ENCODE measurements around the gene ASB3. TPM values are rescaled to one million over a fixed set of nuclear protein-coding genes. Genes with fewer than 3 reads are reported as not detected.

Gene ASB3
- polyA plus RNA-seq, 3 donors = 6.7 to 14.9 (median 8.1) TPM

- WGBS (ENCODE audit: insufficient coverage) = no CpG with 5 or more reads among the region's 1 CpG
- intact Hi-C loops (cut with micrococcal nuclease) = no loop called here
- Histone ChIP-seq H3K4me3 (replicated peaks in 1 of 3; ENCODE audit: low read depth in 2 of 3, low read length in 3 of 3) (no peak overlapping the region), H3K36me3 (replicated peaks in 1 of 2; ENCODE audit: control insufficient read depth in 1 of 2, insufficient read depth in 2 of 2, low read length in 2 of 2) (peaks cover 0 to 14% of the 10 kb centered on the region in 2 donors), H3K79me2 (ENCODE audit: insufficient read depth, low read length) (no peaks in the 10 kb centered on the region), H3K27ac (ENCODE audit: low read depth in 1 of 2, low read length in 2 of 2) (peak overlapping the region in 1 of 2 donors; percentile 44), H3K9me3 (replicated peaks in 1 of 2; ENCODE audit: control insufficient read depth in 1 of 2, insufficient read depth in 1 of 2, low read length in 2 of 2) (no peaks in the 10 kb centered on the region), H3K27me3 (ENCODE audit: control insufficient read depth in 2 of 2, insufficient read depth in 2 of 2, low read length in 2 of 2) (no peaks in the 10 kb centered on the region), H2AFZ (ENCODE audit: insufficient read depth, low read depth, low read length, poor library complexity, severe bottlenecking) (no peak overlapping the region), H3K9ac (ENCODE audit: insufficient read depth, low read length, poor library complexity, severe bottlenecking) (no peak overlapping the region), H4K20me1 (ENCODE audit: insufficient read depth, low read length) (no peaks in the 10 kb centered on the region), H3K4me2 (replicated peaks; ENCODE audit: extremely low read depth, low read length, poor library complexity, severe bottlenecking) (no peak overlapping the region), H3K4me1 (ENCODE audit: control insufficient read depth in 1 of 2, insufficient read depth in 2 of 2, low read length in 2 of 2) (peaks cover 11 to 12% of the 10 kb centered on the region in 2 donors)
- no peak for TF ChIP-seq CTCF (IDR thresholded peaks at IDR 0.05)
- Mint-ChIP-seq H3K4me1 (peaks cover 11% of the 10 kb centered on the region), H3K36me3 (peaks cover 31 to 34% of the 10 kb centered on the region in 2 donors), H3K4me3 (no peak overlapping the region), H3K27ac (no peak overlapping the region), H3K9me3 (peaks cover 0 to 5% (median 0%) of the 10 kb centered on the region in 7 donors), H3K27me3 (ENCODE audit: low read depth in 3 of 3) (peaks cover 0 to 1% (median 0%) of the 10 kb centered on the region in 3 donors)
- DNase-seq = no peak
Observed at GRCh38 chr2:53739032-53739431, 47.7 kb downstream of the ASB3 start.

GRCh38 chr2:53737091-53737490 is 49.7 kb downstream of the ASB3 start:
- Histone ChIP-seq H3K4me1 (ENCODE audit: control insufficient read depth in 1 of 2, insufficient read depth in 2 of 2, low read length in 2 of 2) (peaks cover 11 to 12% of the 10 kb centered on the region in 2 donors), H3K79me2 (ENCODE audit: insufficient read depth, low read length) (no peaks in the 10 kb centered on the region), H2AFZ (ENCODE audit: insufficient read depth, low read depth, low read length, poor library complexity, severe bottlenecking) (no peak overlapping the region), H3K27ac (ENCODE audit: low read depth in 1 of 2, low read length in 2 of 2) (no peak overlapping the region), H3K9me3 (replicated peaks in 1 of 2; ENCODE audit: control insufficient read depth in 1 of 2, insufficient read depth in 1 of 2, low read length in 2 of 2) (no peaks in the 10 kb centered on the region), H3K27me3 (ENCODE audit: control insufficient read depth in 2 of 2, insufficient read depth in 2 of 2, low read length in 2 of 2) (no peaks in the 10 kb centered on the region), H3K9ac (ENCODE audit: insufficient read depth, low read length, poor library complexity, severe bottlenecking) (no peak overlapping the region), H3K36me3 (replicated peaks in 1 of 2; ENCODE audit: control insufficient read depth in 1 of 2, insufficient read depth in 2 of 2, low read length in 2 of 2) (peaks cover 0 to 25% of the 10 kb centered on the region in 2 donors), H4K20me1 (ENCODE audit: insufficient read depth, low read length) (no peaks in the 10 kb centered on the region), H3K4me2 (replicated peaks; ENCODE audit: extremely low read depth, low read length, poor library complexity, severe bottlenecking) (no peak overlapping the region), H3K4me3 (replicated peaks in 1 of 3; ENCODE audit: low read depth in 2 of 3, low read length in 3 of 3) (no peak overlapping the region)
- Mint-ChIP-seq H3K27me3 (ENCODE audit: low read depth in 3 of 3) (peaks cover 0 to 1% (median 0%) of the 10 kb centered on the region in 3 donors), H3K4me1 (peaks cover 11% of the 10 kb centered on the region), H3K36me3 (peaks cover 37 to 38% of the 10 kb centered on the region in 2 donors), H3K27ac (peak overlapping the region in 1 of 7 donors; percentile 42), H3K9me3 (peaks cover 0 to 5% (median 0%) of the 10 kb centered on the region in 7 donors), H3K4me3 (no peak overlapping the region)
- intact Hi-C loops (cut with micrococcal nuclease) = no loop called here
- no peak for DNase-seq
- no peak for TF ChIP-seq CTCF (IDR thresholded peaks at IDR 0.05)
- 100% methylated on average over 3 of the region's 5 CpGs for WGBS (ENCODE audit: insufficient coverage)

Measured in CD14-positive monocyte (primary cell).